Hindlimb muscle (tissue), 1 donor: ENCODE results near the gene EIF5. TPM values are rescaled to one million over a fixed set of nuclear protein-coding genes. Genes with fewer than 3 reads are reported as not detected.

Experiments used
- DNase-seq: peaks from one replicate; pipeline ENCODE4 v3.0.0-alpha.2; 2013
- polyA plus RNA-seq: library from polyadenylated mRNA; unstranded; fragments of 120-200 nt; gene quantifications from one replicate; pipeline ENCODE4 v1.2.1, GENCODE V29; 2013; ENCODE audit not compliant: insufficient read length

Gene EIF5
- polyA plus RNA-seq, 1 donor = 191 TPM

GRCh38 chr14:103372552-103373304 lies 38.7 kb downstream of the EIF5 start:
- DNase-seq = no peak

DNA sequence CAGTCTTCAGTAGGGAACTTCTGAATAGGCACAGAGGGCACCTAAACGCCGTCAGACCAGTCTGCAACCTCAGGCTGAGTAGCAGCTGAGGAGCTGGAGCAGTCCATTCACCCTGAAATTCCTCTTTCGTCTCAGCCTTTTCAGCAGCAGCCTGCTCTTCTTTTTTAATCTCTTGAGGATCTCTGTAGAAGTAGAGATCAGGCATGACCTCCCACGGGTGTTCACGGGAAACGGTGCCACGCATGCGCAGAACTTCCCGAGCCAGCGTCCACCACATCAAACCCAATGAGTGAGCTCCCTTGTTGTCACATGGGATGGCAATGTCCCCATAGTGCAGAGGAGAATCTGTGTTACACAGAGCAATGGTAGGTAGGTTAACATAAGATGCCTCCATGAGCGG lies 40.1 kb downstream of the EIF5 start:
- DNase-seq = no peak

GRCh38 chr14:103377522-103378037 lies 43.5 kb downstream of the EIF5 start:
- DNase-seq = no peak

GRCh38 chr14:103378038-103378854 lies 44.2 kb downstream of the EIF5 start:
- no peak for DNase-seq

- DNase-seq = no peak
Measured at GRCh38 chr14:103380719-103381377, 46.8 kb downstream of the EIF5 start.

- no peak for DNase-seq
Measured at GRCh38 chr14:103382376-103382775, 48.3 kb downstream of the EIF5 start.

GRCh38 chr14:103384450-103385151 lies 50.6 kb downstream of the EIF5 start:
- no peak for DNase-seq

DNA sequence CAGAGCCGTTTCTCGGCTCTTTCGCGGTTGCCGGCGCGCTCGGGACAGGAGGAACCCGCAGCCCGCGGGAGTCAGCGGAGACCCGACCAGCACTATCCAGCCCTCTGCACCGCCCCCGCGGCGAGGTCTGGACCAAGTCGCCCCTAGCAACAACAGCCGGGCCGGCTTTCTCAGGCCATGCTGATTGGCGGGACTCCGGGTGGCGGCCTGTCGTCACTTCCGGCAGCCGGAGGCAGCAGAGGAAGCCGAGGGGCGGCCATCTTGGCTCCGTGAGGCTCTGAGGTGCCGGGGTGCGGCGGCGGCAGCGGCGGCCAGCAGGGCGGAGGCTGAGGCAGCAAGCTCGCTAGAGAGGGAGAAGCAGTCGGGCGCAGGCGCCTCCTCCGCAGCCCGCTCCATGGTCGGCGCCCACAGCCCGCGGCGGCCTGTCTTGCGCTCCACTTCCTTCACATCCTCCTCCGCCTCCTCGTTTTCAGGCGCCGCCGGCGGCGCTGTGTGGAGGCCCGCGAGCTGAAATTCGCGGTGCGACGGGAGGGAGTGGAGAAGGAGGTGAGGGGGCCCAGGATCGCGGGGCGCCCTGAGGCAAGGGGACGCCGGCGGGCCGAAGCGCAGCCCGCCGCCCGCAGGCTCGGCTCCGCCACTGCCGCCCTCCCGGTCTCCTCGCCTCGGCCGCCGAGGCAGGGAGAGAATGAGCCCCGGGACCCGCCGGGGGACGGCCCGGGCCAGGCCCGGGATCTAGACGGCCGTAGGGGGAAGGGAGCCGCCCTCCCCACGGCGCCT lies 51.3 kb downstream of the EIF5 start, which contains the start of gene MARK3:
TSS of gene MARK3 (plus strand) at position 264 of the 777 bp plus-strand sequence. CDS start 615 bp downstream, outside the sequence.
- peak; percentile 96 for DNase-seq

DNA sequence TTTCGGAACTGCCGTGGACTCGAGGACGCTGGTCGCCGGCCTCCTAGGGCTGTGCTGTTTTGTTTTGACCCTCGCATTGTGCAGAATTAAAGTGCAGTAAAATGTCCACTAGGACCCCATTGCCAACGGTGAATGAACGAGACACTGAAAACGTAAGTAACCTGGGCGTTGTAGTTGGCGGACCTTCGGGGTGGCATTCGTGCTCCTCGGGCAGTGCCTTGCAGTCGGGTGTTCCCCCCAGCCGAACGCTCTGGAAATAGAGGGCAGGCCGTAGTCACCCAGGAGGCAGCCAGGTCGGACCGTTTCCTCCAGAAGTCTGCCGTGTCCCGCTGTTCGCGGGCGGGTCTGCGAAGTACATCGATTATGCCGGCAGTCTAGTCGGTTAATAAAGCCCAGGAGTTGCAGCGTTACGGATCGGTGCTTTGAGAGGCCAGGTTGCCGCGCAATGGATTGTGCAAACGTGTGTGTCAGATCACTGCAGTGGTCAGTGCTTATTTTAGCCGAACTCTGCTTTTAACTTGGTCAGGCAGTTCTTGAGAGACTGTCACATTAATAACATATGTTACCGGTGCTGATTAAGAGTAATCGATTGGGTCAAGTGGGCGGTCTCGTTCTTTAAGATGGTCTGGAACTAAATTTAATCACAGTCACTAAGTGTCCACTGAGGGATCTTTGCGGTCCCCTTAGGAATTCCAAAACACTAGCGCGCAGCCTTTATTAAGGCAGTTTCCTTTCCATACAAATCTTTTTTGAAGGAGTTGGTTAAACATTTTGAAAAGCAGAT lies 52.1 kb downstream of the EIF5 start:
- peak; percentile 36 for DNase-seq

- no peak for DNase-seq
Measured at GRCh38 chr14:103386713-103387329, 52.8 kb downstream of the EIF5 start.

- DNase-seq = no peak
Measured at GRCh38 chr14:103388664-103389063, 54.6 kb downstream of the EIF5 start.

- no peak for DNase-seq
Measured at GRCh38 chr14:103390605-103391004, 56.6 kb downstream of the EIF5 start.

GRCh38 chr14:103391048-103391447 lies 57.0 kb downstream of the EIF5 start:
- DNase-seq = no peak

GRCh38 chr14:103392106-103392505 lies 58.1 kb downstream of the EIF5 start:
- DNase-seq = no peak

DNA sequence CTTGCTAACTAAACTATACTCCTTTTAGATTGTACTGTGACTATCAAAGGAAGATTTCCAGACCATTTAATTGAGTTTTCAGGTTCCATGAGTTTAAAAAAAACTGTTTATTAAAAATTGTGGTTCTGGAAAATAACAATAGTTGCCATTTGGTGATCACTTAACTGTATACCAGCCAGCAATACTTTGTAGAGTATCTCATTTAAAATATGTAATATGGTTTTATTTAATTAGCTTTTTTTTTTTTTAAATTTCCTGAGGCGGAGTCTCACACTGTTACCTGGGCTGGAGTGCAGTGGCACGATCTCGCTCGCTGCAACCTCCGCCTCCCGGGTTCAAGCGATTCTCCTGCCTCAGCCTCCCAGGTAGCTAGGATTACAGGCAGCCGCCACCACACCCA lies 58.5 kb downstream of the EIF5 start:
- no peak for DNase-seq

DNA sequence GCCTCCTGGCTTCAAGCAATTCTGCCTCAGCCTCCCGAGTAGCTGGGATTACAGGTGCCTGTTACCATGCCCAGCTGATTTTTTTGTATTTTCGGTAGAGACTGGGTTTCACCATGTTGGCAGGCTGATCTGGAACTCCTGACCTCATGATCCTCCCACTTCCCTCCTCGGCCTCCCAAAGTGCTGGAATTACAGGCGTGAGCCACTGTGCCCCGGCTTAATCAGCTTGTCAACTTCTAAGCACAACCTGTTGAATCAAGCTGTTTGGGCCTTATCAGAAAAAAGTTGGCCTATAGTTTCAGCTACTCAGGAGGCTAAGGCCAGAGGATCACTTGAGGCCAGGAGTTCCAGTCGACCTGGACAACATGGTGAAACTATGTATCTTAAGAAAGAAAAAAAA lies 59.0 kb downstream of the EIF5 start:
- DNase-seq = no peak

GRCh38 chr14:103393676-103394626 lies 59.9 kb downstream of the EIF5 start:
- DNase-seq = peak; percentile 42
